GM23248 (cell line): ENCODE measurements around the gene KATNB1.

ENCODE experiments used
- EZH2 ChIP-seq: fragments of 200-600 bp; sonication (generic); IDR thresholded peaks from 2 replicates; pipeline ENCODE4 v1.6.1; 2018; ENCODE audit warnings: antibody characterized with exemption, mild to moderate bottlenecking; ENCODE audit not compliant: insufficient read depth, poor library complexity, severe bottlenecking
- EZH2phosphoT487 ChIP-seq: fragments of 200-600 bp; sonication (generic); IDR thresholded peaks from 2 replicates; pipeline ENCODE4 v1.6.1; 2018; ENCODE audit warnings: antibody characterized with exemption, moderate library complexity, mild to moderate bottlenecking, low read depth; ENCODE audit not compliant: insufficient read depth

GRCh38 chr16:57711993-57712392 is 23.6 kb upstream of the KATNB1 start:
- no peak for TF ChIP-seq EZH2
- TF ChIP-seq EZH2phosphoT487: no peak
